Ectodermal cell (in vitro differentiated cells): ENCODE results near the gene CELSR3.

Experiments used
- H3K27ac ChIP-seq: 2 replicates; pipeline ENCODE4 v1.7.0; 2013; ENCODE audit warnings: mild to moderate bottlenecking, low read depth, low read length; ENCODE audit not compliant: insufficient read depth, poor library complexity, severe bottlenecking
- H3K27me3 ChIP-seq: 2 replicates; pipeline ENCODE4 v1.7.0; 2013; ENCODE audit warnings: mild to moderate bottlenecking, low read length; ENCODE audit not compliant: insufficient read depth, control insufficient read depth, poor library complexity, severe bottlenecking
- H3K36me3 ChIP-seq: one replicate; pipeline ENCODE4 v1.7.0; 2013; ENCODE audit warnings: low read length; ENCODE audit not compliant: control insufficient read depth, insufficient read depth
- H3K4me1 ChIP-seq: one replicate; pipeline ENCODE4 v1.7.0; 2013; ENCODE audit warnings: low read length; ENCODE audit not compliant: control insufficient read depth, insufficient read depth
- H3K4me3 ChIP-seq: 2 replicates; pipeline ENCODE4 v1.7.0; 2013; ENCODE audit warnings: low read depth, low read length, control low read depth; ENCODE audit not compliant: insufficient read depth
- H3K9me3 ChIP-seq: 2 replicates; pipeline ENCODE4 v1.7.0; 2013; ENCODE audit warnings: mild to moderate bottlenecking, low read length, moderate library complexity; ENCODE audit not compliant: control insufficient read depth
- WGBS, 2 experiments: methylation state at CpG; one replicate each; pipeline ENCODE4 v1.1.7; 2013; ENCODE audit warnings: missing lambda C conversion rate in 2 of 2; 5-methylcytosine and 5-hydroxymethylcytosine counted together

The CELSR3 gene

DNA sequence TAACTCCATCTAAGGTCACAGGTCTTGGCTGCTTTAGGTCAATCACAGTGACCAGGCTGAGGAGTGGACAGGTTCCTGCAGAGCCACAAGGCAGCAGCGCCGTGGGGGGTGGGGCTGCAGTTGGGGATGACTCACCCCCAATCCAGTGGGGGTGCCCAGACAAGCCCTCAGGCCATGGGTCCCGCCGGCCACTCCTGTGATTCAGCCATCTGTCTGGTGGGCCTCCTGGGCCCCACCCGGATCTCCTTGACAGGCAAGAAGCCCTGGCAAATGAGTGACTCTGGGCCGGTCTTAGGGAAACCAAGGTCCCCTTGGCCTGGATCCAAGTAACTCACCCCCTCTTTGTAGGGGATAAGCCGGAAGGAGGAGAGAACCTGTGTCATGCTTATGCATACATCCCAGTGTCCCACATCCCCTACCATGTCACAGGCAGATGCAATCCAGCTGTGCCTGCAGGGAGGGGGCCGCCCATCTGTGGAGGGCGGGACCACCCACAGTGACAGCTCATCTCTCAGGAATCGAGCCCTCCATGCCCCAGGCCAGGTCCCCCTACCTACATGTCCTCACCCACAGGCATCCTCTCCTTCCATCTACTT is 67.1 kb downstream of the CELSR3 start:
- Histone ChIP-seq H3K4me3 (peak overlapping the region; percentile 30), H3K27me3 (peaks cover 18% of the 10 kb centered on the region), H3K36me3 (peaks cover 21% of the 10 kb centered on the region), H3K27ac (no peak overlapping the region), H3K9me3 (no peaks in the 10 kb centered on the region), H3K4me1 (peaks cover 20% of the 10 kb centered on the region)
- WGBS, 2 experiments, result 26 to 31% methylated on average over 10 of the region's 10 CpGs

DNA sequence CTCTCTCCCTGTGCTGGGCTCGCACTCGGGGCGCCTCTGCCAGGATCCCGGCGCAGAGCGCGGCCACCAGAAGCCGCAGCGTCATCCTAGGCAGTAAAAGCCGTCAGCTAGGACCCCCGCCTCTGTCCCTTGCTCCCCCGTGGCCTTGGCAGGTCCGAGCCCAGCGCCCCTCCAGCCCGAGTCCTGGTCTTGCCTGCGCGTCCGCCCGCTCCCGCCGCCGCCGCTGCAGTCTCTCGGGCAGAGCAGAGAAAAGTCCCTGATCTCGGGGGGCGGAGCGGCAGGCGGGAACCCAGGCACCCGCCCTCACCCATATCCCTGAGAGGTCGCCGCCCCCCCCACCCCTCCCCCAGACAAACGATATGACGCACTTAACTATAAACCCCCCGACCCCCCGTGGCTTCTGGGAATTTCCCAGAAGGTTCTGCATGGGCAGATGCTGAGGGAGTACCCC is 67.6 kb downstream of the CELSR3 start, which contains the start of gene COL7A1:
COL7A1 (minus strand) TSS at position 255 of the 451 bp plus-strand sequence; CDS start at position 85, 170 bp downstream.
- peaks cover 18% of the 10 kb centered on the region for H3K27me3 ChIP-seq
- no peaks in the 10 kb centered on the region for H3K9me3 ChIP-seq
- peaks cover 20% of the 10 kb centered on the region for H3K4me1 ChIP-seq
- no peak within 1 kb of the TSS for H3K27ac ChIP-seq
- peaks cover 16% of the 10 kb centered on the region for H3K36me3 ChIP-seq
- WGBS, 2 experiments, result 3 to 4% methylated on average over 34 to 35 of the region's 35 CpGs
- H3K4me3 ChIP-seq, result peak within 1 kb of the TSS; percentile 30

DNA sequence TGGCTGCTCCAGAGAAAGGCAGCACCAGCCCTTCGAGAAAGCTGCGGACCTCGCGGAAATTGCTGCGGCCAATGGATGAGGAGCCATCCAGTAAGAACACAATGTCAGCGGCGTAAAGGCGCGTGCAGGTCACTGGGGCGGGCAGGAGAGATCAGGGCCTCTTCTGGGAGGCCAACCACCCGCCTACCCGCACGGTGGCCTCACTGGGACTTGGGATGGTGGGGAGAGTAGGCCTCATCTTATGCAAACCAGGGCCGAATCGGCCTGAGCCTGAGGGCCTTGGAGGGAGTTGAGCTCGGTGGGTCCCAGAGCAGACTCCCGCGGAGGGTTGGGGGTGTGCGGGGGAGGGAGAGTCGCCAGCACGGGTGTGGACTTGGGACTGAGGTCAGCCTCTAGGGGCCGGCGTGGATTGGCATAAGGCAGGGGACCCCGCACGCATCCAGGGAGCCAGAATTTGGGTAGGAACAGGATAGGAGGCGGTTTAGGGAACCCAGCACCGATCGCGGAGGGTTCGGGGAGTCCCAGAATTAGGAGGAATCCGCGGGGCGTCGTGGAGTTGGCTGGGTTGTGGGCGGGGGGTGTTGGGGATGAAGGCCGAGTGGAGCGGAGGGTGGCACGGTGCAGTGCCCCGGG is 68.2 kb downstream of the CELSR3 start:
- WGBS, 2 experiments, result 30 to 33% methylated on average over 39 of the region's 39 CpGs
- peak overlapping the region; percentile 30 for H3K4me3 ChIP-seq

DNA sequence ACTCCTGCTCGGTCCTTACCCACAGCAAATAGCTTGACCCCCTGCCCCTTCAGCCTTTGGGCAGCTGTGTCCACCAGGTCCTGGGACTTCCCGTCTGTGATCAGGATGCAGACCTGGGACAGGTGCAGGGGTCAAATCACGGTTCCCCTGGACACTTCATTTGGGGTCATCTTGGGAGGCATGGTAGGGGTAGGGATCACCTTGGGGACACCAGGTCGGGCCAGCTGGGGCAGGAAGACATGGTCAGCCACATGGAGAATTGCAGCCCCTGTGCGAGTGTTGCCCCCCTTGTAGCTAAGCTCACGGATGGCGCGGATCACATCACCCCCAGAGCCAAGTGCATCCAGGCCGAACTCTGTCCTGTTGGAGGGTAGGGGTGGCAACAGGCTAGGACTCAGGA is 69.3 kb downstream of the CELSR3 start:
- H3K4me1 ChIP-seq, result peaks cover 20% of the 10 kb centered on the region
- H3K27ac ChIP-seq, result no peak overlapping the region
- H3K9me3 ChIP-seq, result no peaks in the 10 kb centered on the region
- H3K4me3 ChIP-seq, result no peak overlapping the region
- no peaks in the 10 kb centered on the region for H3K36me3 ChIP-seq
- peaks cover 18% of the 10 kb centered on the region for H3K27me3 ChIP-seq
- WGBS, 2 experiments, result 94 to 97% methylated on average over 9 of the region's 9 CpGs

More for the DNA sequence above, 68.2 kb downstream of the CELSR3 start:
- no peaks in the 10 kb centered on the region for H3K9me3 ChIP-seq
- no peak overlapping the region for H3K27ac ChIP-seq
- H3K27me3 ChIP-seq, result peaks cover 18% of the 10 kb centered on the region
- H3K4me1 ChIP-seq, result peaks cover 20% of the 10 kb centered on the region
- H3K36me3 ChIP-seq, result peaks cover 11% of the 10 kb centered on the region

DNA sequence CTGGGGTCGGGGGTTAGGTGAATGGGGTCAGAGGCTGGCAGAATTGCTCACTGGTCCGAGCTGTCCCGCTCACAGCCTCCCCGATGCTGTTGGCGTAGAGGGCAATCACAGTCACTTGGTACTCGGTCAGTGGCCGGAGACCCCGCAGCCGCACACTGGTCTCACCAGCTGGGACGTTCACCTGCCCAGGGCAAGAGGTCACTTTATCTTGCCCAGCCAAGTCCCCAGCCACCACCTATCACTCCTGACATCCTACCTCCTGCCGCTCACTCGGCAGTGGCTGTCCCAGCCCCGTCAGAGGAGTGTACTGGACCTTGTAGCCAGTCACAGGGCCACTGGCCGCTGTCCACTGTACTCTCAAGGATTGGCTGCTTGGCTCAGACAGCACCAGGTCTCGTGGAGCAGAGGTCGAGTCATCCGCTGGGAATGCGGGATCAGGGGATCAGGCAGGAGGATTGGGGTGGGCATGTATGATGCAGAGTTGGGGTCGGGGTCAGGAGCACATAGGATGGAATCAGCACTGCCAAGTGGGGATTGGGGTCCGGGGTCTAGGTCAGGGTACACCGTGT is 70.1 kb downstream of the CELSR3 start:
- Histone ChIP-seq H3K4me1 (peaks cover 20% of the 10 kb centered on the region), H3K4me3 (no peak overlapping the region), H3K9me3 (no peaks in the 10 kb centered on the region), H3K27ac (no peak overlapping the region), H3K36me3 (no peaks in the 10 kb centered on the region), H3K27me3 (peaks cover 18% of the 10 kb centered on the region)
- 93 to 95% methylated on average over 21 of the region's 21 CpGs for WGBS, 2 experiments

DNA sequence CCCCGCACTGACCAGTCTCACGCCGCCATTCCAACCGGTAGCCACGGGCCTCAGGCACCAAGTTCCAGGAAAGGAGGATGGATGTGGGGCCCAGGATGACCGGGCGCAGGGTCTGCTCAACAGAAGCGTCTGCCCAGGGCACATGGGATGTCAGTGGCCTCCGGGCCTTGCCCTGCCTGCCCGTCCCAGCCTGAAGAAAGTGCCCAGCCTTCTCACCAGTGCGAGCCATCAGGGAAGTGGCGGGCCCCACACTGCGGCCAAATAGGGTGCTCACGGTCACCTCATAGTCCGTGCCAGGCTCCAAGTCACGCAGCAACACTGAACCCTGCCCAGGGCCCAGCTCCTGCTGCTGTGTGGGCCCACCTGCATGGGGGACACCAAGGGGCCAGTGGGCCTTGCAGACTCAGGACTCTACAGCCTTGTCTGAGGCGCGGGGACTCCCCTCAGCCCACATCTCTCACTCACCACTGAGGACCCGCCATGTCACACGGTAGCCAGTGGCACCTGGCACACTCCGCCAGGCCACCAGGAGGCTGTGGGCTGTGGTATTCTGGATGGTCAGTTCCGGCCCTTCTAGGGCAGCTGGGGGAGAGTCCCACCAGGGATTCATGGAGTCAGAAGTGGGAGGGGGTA is 70.7 kb downstream of the CELSR3 start:
- WGBS, 2 experiments, result 95% methylated on average over 22 of the region's 22 CpGs
- H3K27ac ChIP-seq, result no peak overlapping the region

DNA sequence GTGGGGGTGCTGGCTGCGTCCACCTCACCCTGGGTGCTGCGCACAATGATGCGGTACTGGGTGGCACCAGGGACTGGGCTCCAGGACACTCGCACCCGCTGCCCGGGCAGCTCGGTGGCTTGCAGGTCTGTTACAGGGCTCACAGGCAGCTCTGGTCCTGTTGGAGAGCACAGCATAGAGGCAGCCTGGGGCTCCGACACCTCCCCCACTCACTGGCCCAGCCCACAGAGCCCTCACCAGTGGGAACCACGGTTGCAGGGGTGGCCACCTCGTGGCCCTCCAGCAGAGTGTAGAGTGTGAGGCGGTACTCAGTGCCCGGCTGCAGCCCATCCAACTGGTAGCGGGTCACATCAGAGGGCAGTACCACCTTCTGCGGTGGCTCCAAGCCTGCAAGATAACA is 71.2 kb downstream of the CELSR3 start:
- Histone ChIP-seq H3K36me3 (no peaks in the 10 kb centered on the region), H3K27me3 (peaks cover 18% of the 10 kb centered on the region), H3K27ac (no peak overlapping the region), H3K9me3 (no peaks in the 10 kb centered on the region), H3K4me1 (peaks cover 20% of the 10 kb centered on the region), H3K4me3 (no peak overlapping the region)
- 93 to 96% methylated on average over 14 of the region's 14 CpGs for WGBS, 2 experiments

More for the DNA sequence above, 70.7 kb downstream of the CELSR3 start:
- H3K36me3 ChIP-seq, result no peaks in the 10 kb centered on the region
- H3K27me3 ChIP-seq, result peaks cover 18% of the 10 kb centered on the region
- no peak overlapping the region for H3K4me3 ChIP-seq
- peaks cover 20% of the 10 kb centered on the region for H3K4me1 ChIP-seq
- H3K9me3 ChIP-seq, result no peaks in the 10 kb centered on the region

DNA sequence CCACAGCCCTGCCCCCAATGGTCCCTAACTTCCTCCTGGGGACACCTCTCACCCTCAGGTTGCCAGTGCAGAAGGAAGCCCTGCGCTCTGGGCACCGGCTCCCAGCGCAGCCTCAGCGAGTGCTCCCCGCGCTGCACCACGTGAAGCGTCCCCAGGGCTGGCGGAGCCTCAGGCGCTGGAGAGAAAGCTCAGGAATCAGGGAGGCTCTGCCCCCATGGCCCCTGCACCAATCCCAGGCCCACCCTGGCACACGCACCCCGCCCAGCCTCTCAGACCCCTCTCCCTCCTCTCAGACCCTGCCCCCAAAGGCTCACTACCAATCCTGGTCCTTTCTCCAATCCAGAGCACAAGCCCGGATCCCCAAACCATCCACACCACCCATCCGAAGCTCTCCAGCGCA is 74.5 kb downstream of the CELSR3 start:
- no peaks in the 10 kb centered on the region for H3K9me3 ChIP-seq
- H3K4me1 ChIP-seq, result no peaks in the 10 kb centered on the region
- H3K27ac ChIP-seq, result no peak overlapping the region
- 90 to 91% methylated on average over 15 of the region's 15 CpGs for WGBS, 2 experiments
- no peak overlapping the region for H3K4me3 ChIP-seq
- H3K27me3 ChIP-seq, result no peaks in the 10 kb centered on the region
- H3K36me3 ChIP-seq, result no peaks in the 10 kb centered on the region

DNA sequence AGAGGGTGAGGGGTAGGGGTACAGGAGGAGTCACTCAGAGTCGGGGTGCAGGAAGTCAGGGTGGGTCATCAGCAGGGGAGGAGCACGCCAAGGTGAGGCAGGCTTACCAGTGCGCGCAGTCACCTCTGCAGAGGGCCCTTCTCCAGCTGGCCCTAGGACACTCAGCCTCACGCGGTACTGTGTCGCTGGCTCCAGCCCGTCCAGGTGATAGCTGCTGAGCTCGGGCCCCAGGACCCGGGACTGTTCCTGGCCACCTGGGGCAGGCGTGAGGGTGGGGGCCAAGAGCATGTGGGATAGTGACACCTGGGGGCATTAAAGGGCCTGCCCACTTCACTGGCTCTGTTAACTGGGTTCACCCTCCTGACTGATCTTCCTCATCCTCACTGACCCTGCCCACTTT is 75.0 kb downstream of the CELSR3 start:
- WGBS, 2 experiments, result 94% methylated on average over 11 of the region's 11 CpGs
- Histone ChIP-seq H3K9me3 (no peaks in the 10 kb centered on the region), H3K4me1 (no peaks in the 10 kb centered on the region), H3K27me3 (no peaks in the 10 kb centered on the region), H3K36me3 (no peaks in the 10 kb centered on the region), H3K27ac (no peak overlapping the region), H3K4me3 (no peak overlapping the region)
